Endothelial cell of umbilical vein (primary cell): ENCODE measurements around the gene ITPRIP. TPM values are rescaled to one million over a fixed set of nuclear protein-coding genes. Genes with fewer than 3 reads are reported as not detected.

Experiments used
- BruUV-seq: library from RNA; stranded (reverse); fragments of 400-500 nt; replicated peaks from 2 replicates; lab custom pipeline; 2021; lab: Mats Ljungman, UMichigan
- CTCF ChIA-PET: fragments of 300-600, 350-600 bp; sonication (Branson Sonifier 250); formaldehyde crosslinking; loops from one replicate; lab custom pipeline; 2021; ENCODE audit warnings: antibody characterized with exemption, inconsistent platforms; lab: Charles Lee
- POLR2A ChIA-PET: fragments of 300-600, 350-600 bp; sonication (Branson Sonifier 250); formaldehyde crosslinking; loops from one replicate; lab custom pipeline; 2021; ENCODE audit warnings: antibody characterized with exemption, inconsistent platforms; lab: Charles Lee
- DNase-seq: peaks from one replicate; pipeline ENCODE4 v3.0.0-alpha.2; 2011; ENCODE audit warnings: low read depth, low spot score
- FAIRE-seq: peaks from 2 replicates; lab custom pipeline; 2011; peaks lifted over from hg19 to GRCh38; lab: Jason Lieb, UNC
- H2AFZ ChIP-seq: 2 replicates; pipeline ENCODE4 v1.6.0; 2012; ENCODE audit warnings: low read depth, low read length, control low read depth, inconsistent platforms
- H3K27ac ChIP-seq: 2 replicates; pipeline ENCODE4 v1.5.1; 2011; ENCODE audit warnings: low read depth, mild to moderate bottlenecking, control low read depth, low read length, moderate library complexity; ENCODE audit not compliant: insufficient read depth
- H3K27me3 ChIP-seq, 2 experiments: 2 replicates each; pipeline versions ENCODE4 v1.6.0 to v1.6.1; 2011; ENCODE audit warnings: low read length in 2 of 2, mixed read lengths in 1 of 2; ENCODE audit not compliant: control insufficient read depth in 2 of 2, insufficient read depth in 2 of 2
- H3K36me3 ChIP-seq, 2 experiments: 2 replicates in 1 of 2; 3 replicates in 1 of 2; pipeline ENCODE4 v1.5.1; 2011; ENCODE audit warnings: low read length in 2 of 2, mild to moderate bottlenecking in 1 of 2, moderate library complexity in 1 of 2; ENCODE audit not compliant: control insufficient read depth in 2 of 2, insufficient read depth in 2 of 2; ENCODE audit errors: extremely low read depth in 1 of 2
- H3K4me1 ChIP-seq: 3 replicates; pipeline ENCODE4 v1.5.1; 2011; ENCODE audit warnings: mild to moderate bottlenecking, low read length; ENCODE audit not compliant: control insufficient read depth, insufficient read depth; ENCODE audit errors: extremely low read depth
- H3K4me2 ChIP-seq: 2 replicates; pipeline ENCODE4 v1.6.1; 2011; ENCODE audit warnings: low read length, control low read depth, mixed read lengths; ENCODE audit not compliant: insufficient read depth
- H3K4me3 ChIP-seq, 3 experiments: fragments of 200-600 bp in 1 of 3; sonication (generic), shearing (Covaris generic) in 1 of 3; replicated peaks in 1 of 3; 2 replicates each; pipeline ENCODE4 v1.5.1; 2011 to 2016; ENCODE audit warnings: control low read depth in 3 of 3, low read length in 3 of 3, mild to moderate bottlenecking in 2 of 3, inconsistent platforms in 1 of 3, low read depth in 1 of 3, moderate library complexity in 1 of 3; ENCODE audit not compliant: insufficient read depth in 1 of 3
- H3K79me2 ChIP-seq: 2 replicates; pipeline ENCODE4 v1.6.0; 2012; ENCODE audit warnings: low read length, inconsistent platforms; ENCODE audit not compliant: control insufficient read depth, insufficient read depth
- H3K9ac ChIP-seq: replicated peaks from 2 replicates; pipeline ENCODE3; 2011; ENCODE audit warnings: low read length, control low read depth; ENCODE audit not compliant: insufficient read depth; ENCODE audit errors: extremely low read depth
- H3K9me1 ChIP-seq: replicated peaks from 3 replicates; pipeline ENCODE4 v1.6.0; 2011; ENCODE audit warnings: mild to moderate bottlenecking, low read length; ENCODE audit not compliant: control insufficient read depth, insufficient read depth; ENCODE audit errors: extremely low read depth
- H3K9me3 ChIP-seq: replicated peaks from 2 replicates; pipeline ENCODE4 v1.5.1; 2012; ENCODE audit warnings: low read length, inconsistent platforms; ENCODE audit not compliant: control insufficient read depth, insufficient read depth
- H4K20me1 ChIP-seq: replicated peaks from 2 replicates; pipeline ENCODE3; 2011; ENCODE audit warnings: mild to moderate bottlenecking, low read length; ENCODE audit not compliant: control insufficient read depth, insufficient read depth; ENCODE audit errors: extremely low read depth
- EZH2 ChIP-seq: IDR thresholded peaks from 2 replicates; pipeline ENCODE4 v1.6.1; 2012; ENCODE audit warnings: borderline replicate concordance, low read depth, mild to moderate bottlenecking, moderate library complexity, low read length, inconsistent platforms; ENCODE audit not compliant: severe bottlenecking
- FOS ChIP-seq: IDR thresholded peaks from 2 replicates; pipeline ENCODE4 v1.6.1; 2011; ENCODE audit warnings: mild to moderate bottlenecking, low read length, moderate library complexity, borderline replicate concordance; ENCODE audit not compliant: insufficient read depth
- GATA2 ChIP-seq: IDR thresholded peaks from 2 replicates; pipeline ENCODE4 v1.7.0; 2011; ENCODE audit warnings: low read depth, mild to moderate bottlenecking, moderate library complexity, mixed read lengths, low read length; ENCODE audit not compliant: insufficient read length, insufficient read depth
- JUN ChIP-seq: IDR thresholded peaks from 2 replicates; pipeline ENCODE4 v1.6.1; 2011; ENCODE audit warnings: borderline replicate concordance, low read depth; ENCODE audit not compliant: insufficient read length, insufficient read depth
- MYC ChIP-seq: IDR thresholded peaks from one replicate; pipeline ENCODE4 v1.6.1; 2011; ENCODE audit warnings: mild to moderate bottlenecking, low read depth, low read length
- POLR2A ChIP-seq: IDR thresholded peaks from 2 replicates; pipeline ENCODE4 v1.6.1; 2012; ENCODE audit warnings: low read depth, mild to moderate bottlenecking, control low read depth, low read length
- POLR2AphosphoS5 ChIP-seq: IDR thresholded peaks from 2 replicates; pipeline ENCODE4 v1.6.1; 2012; ENCODE audit warnings: low read depth, mild to moderate bottlenecking, control low read depth, low read length, moderate library complexity; ENCODE audit not compliant: insufficient read depth
- dilution Hi-C: fragments of 300-500 bp; cut with MboI; formaldehyde crosslinking; loops from one replicate; pipeline ENCODE4 v1.15.0; 2019; ENCODE audit warnings: low sequenced_read_pairs; ENCODE audit not compliant: extremely low pct_ligation_motif_present
- intact Hi-C: fragments of 100-400 bp; cut with micrococcal nuclease; formaldehyde crosslinking; loops from one replicate; pipeline ENCODE4 v1.10.0; 2022
- polyA plus RNA-seq, 4 experiments: library from polyadenylated mRNA; depleted of rRNA in 3 of 4; stranded (reverse) in 3 of 4; unstranded in 1 of 4; fragments of >200 nt; gene quantifications; 2 replicates each; pipeline versions ENCODE4 v1.2.1 to v1.2.3, GENCODE V29; 2011 to 2012; ENCODE audit warnings: missing spikeins in 1 of 4
- total RNA-seq: library from RNA; stranded (reverse); gene quantifications from 2 replicates; pipeline ENCODE4 v1.2.3, GENCODE V29; 2021
- TF ChIP-seq, protein P1 (sequence below), 2 donors: IDR thresholded peaks; 1 replicate in 1 of 2; 2 replicates in 1 of 2; pipeline ENCODE4 v1.5.1; 2011; ENCODE audit warnings: low read length in 2 of 2, mild to moderate bottlenecking in 2 of 2, moderate library complexity in 2 of 2, control low read depth in 1 of 2, inconsistent platforms in 1 of 2, low read depth in 1 of 2; ENCODE audit not compliant: insufficient read depth in 1 of 2; ENCODE audit errors: extremely low read depth in 1 of 2
- TF ChIP-seq, protein P2 (sequence below): IDR thresholded peaks from 2 replicates; pipeline ENCODE4 v1.6.1; 2011; ENCODE audit not compliant: insufficient read depth, insufficient read length

ITPRIP gene
- total and polyA plus RNA-seq, 2 donors (not counting 3 experiments of a cell fraction or from before 2014, with no cell fraction given) = 31.4 to 33.2 TPM

DNA sequence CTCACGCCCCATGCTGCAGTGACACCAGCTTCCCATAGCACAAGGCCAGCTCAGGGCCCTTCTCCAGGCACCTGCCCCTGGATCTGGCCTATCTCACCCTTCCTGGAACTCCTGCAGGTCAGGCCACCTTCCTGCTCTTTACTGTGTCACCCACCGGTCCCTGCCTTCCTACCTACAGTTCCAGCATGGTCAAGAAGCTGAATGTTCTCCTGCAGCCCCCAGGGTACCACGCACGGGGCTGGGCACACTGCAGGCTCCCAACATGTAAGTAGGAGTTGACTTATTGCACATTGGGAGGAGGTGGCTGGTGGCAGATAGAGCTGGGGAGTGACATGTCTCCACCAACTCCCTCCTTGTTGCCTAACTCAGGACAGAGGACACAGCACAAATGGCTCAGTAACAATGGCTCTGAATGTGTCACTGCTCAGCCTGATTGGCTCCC, 14.5 kb downstream of the ITPRIP start:
- Histone ChIP-seq H3K9me3 (no peaks in the 10 kb centered on the region), H3K9ac (no peak overlapping the region), H3K9me1 (no peaks in the 10 kb centered on the region), H3K4me3 (no peak overlapping the region), H2AFZ (no peak overlapping the region), H3K4me2 (no peak overlapping the region), H4K20me1 (peaks cover 5% of the 10 kb centered on the region), H3K4me1 (peaks cover 57% of the 10 kb centered on the region), H3K79me2 (peaks cover 99% of the 10 kb centered on the region), H3K27ac (no peak overlapping the region), H3K36me3 (no peaks in the 10 kb centered on the region), H3K27me3 (no peaks in the 10 kb centered on the region)
- ChIA-PET CTCF (interaction anchor here (1.6 to 3.2 kb wide), 2 partner anchors 12 to 18 kb away, joined by 4 to 19 read pairs; no protein-coding TSS in a partner anchor), POLR2A (interaction anchor here (1.4 kb wide), 1 partner anchor 17 kb away, joined by 4 read pairs; no protein-coding TSS in a partner anchor)
- intact Hi-C loops = no loop called here
- no TSS peak for BruUV-seq
- dilution Hi-C loops = no loop called here
- TF ChIP-seq POLR2AphosphoS5 (no peak), POLR2A (no peak), JUN (no peak), FOS (no peak), GATA2 (no peak), MYC (no peak), EZH2 (no peak)
- TF ChIP-seq, protein P1, sequence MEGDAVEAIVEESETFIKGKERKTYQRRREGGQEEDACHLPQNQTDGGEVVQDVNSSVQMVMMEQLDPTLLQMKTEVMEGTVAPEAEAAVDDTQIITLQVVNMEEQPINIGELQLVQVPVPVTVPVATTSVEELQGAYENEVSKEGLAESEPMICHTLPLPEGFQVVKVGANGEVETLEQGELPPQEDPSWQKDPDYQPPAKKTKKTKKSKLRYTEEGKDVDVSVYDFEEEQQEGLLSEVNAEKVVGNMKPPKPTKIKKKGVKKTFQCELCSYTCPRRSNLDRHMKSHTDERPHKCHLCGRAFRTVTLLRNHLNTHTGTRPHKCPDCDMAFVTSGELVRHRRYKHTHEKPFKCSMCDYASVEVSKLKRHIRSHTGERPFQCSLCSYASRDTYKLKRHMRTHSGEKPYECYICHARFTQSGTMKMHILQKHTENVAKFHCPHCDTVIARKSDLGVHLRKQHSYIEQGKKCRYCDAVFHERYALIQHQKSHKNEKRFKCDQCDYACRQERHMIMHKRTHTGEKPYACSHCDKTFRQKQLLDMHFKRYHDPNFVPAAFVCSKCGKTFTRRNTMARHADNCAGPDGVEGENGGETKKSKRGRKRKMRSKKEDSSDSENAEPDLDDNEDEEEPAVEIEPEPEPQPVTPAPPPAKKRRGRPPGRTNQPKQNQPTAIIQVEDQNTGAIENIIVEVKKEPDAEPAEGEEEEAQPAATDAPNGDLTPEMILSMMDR (IDR thresholded peaks at IDR 0.05; ENCODE audit: extremely low read depth in 1 of 2, insufficient read depth in 1 of 2, low read depth in 1 of 2, low read length in 2 of 2) = no peak
- TF ChIP-seq, protein P2, sequence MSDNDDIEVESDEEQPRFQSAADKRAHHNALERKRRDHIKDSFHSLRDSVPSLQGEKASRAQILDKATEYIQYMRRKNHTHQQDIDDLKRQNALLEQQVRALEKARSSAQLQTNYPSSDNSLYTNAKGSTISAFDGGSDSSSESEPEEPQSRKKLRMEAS = no peak
- FAIRE-seq (no peak), DNase-seq (no peak)
